Inflammatory macrophage (primary cell): Measurements from ENCODE around the gene STUM.
"Not testable (repeated sequence)": the region's sequence is repeated elsewhere in the genome, so short reads cannot be mapped to it uniquely, and the experiment has no call there.

ENCODE experiments used
- DNase-seq, 2 donors: peaks; one replicate each; pipeline ENCODE4 v3.0.0-alpha.2; 2020 to 2022

Gene STUM

GRCh38 chr1:226584164-226584563, 35.6 kb downstream of the STUM start:
- DNase-seq: no peak

- no peak for DNase-seq
Observed at GRCh38 chr1:226586116-226586515, 37.6 kb downstream of the STUM start.

- DNase-seq: peak; percentile 11 to 65
Observed at GRCh38 chr1:226586650-226587422, 38.3 kb downstream of the STUM start.

- DNase-seq: peak in 1 of 2 donors; percentile 9
Observed at GRCh38 chr1:226588484-226588883, 39.9 kb downstream of the STUM start.

DNA sequence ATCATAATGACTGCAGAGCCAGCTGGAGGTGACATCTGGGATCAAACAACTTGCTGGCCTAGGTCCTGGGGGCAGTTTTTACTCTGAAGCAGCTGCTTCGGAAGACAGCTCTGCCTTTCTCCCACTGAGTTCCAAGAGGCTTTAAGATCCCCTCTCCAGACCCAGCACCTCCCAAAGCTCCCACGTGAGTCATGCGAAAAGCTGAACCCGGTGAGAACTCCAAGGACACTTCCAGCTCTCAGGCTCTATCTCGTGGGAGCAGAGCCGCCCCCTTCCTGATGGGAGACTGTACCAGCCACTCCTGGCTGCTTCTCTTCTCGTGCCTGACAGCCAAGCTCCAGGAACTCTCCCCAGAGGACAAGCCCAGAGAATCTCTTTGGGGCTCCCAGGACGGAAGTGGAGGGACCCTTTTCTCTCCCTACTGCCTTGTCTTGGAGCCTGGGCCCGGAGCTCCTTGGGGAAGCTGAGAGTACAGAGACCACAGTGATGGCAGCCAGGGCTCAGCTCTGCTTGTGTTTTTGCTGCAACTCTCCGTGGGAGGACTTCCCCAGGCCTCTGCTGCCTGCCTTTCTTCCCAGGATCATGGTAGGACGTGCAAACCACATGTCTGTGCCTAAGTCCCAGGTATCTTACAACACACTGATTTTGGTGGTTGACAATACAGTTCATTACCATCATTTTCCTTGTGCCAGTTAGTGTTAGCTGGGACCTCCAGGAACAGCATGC, 40.6 kb downstream of the STUM start:
- DNase-seq: peak in 1 of 2 donors; percentile 39

DNA sequence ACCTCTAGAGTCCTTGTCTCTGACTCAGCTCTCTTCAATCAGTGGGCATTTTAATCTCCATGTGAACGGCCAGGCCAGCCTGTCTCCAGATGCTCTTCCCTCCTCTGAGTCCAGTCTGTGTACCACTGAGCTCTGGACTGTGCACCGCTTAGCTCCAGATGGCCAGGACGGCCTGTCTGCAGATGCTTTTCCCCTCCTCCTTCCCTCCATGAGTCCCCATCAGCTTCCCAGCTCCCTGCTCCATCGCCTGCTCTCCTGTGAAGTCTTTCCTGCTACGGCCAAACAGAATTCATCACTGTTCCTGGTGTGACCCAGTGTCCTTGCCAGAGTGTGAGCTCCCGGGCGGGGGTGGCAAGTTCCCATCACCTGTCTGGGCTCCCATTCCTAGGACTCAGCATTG, 42.0 kb downstream of the STUM start:
- DNase-seq: no peak

GRCh38 chr1:226593541-226593940, 45.0 kb downstream of the STUM start:
- DNase-seq: no peak

GRCh38 chr1:226596531-226597165, 48.1 kb downstream of the STUM start:
- no peak for DNase-seq

GRCh38 chr1:226597616-226598454, 49.3 kb downstream of the STUM start:
- no peak for DNase-seq

DNA sequence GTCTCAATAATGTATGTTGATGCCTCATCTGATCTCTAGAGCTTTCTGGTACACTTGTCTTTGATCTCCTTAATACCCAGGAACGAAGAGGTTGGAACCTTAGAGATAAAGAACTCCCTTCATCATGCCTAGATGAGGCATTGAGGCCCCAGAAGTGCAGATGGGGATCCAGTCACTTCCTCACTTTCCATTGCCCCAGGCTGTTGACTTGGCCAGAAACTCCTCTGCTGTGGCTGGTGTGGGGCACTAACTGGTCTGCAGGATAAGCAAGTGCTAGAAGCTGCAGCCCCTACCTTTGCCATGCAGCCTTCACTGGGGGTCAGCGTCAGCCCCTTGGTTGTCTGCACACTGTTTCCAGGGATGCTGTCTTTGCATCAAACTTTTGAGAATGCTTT, 49.9 kb downstream of the STUM start:
- no peak for DNase-seq

DNA sequence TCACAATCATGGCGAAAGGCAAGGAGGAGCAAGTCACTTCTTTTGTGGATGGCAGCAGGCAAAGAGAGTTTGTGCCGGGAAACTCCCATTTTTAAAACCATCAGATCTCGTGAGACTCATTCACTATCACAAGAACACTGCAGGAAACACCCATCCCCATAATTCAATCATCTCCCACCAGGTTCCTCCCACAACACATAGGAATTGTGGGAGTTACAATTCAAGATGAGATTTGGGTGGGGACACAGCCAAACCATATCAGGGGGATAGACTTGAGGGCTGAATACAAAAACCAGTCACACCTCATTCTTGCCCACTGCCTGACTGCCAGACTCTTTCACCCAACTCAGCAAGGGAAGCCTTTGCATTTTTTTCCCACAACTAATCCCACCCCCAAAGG, 50.4 kb downstream of the STUM start:
- not testable (repeated sequence) for DNase-seq

- no peak for DNase-seq
Observed at GRCh38 chr1:226599636-226600238, 51.2 kb downstream of the STUM start.

GRCh38 chr1:226600254-226600653, 51.7 kb downstream of the STUM start:
- no peak for DNase-seq

DNA sequence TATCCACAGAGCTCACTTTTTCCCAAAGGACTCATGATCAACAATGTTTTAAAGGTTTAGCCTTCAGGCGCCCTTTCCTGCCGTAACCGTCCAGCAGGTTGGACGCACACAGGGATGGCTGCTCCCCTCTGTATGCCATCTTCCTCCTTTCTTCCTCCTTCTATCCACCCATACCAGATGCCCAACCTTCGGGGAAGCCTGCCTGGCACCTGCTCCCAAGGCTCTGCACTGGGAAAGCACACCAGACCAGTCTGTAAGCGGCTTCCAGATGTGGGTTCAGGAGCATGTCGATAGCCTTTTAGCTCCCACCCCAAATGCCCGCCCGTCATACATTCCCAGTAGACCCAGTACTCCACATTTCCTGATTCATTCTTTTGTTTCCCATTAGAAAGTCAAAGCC, 52.9 kb downstream of the STUM start:
- no peak for DNase-seq

GRCh38 chr1:226602186-226603021, 53.8 kb downstream of the STUM start:
- no peak for DNase-seq

- DNase-seq: no peak
Observed at GRCh38 chr1:226603022-226603857, 54.7 kb downstream of the STUM start.

DNA sequence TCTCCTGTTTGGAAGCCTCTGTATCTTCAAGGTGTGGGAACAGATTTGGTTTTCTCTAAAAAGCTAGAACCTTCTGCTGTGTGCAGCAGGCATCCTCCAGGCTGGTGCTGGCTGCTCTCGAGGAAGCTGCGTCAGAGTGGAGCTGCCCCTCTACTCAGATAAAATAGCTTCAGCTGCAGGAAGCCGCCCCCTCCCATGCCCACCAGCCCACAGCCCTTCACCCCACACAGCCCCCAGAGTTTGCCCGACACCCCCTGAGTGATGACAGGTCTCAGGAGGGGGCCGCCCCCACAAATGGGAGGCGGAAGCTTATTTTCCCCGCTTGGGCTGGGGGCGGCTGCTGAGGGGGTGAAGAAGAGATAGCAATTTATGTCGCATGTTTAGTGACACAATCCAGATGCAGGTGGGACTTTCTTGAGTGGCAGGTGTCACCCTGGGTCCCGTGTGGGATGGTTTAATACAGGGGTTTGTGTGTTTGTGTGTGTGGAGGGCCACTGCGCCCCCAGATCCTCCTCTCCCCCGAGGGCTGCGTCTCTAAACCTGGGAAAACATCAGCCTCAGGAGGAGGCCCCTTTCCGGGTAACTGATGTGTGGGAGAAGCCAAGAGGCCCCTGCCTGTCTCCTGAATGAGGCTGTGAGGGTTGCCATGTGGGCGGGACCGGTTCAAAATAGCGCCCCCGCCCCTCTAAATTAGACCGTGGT, 55.4 kb downstream of the STUM start:
- no peak for DNase-seq

DNA sequence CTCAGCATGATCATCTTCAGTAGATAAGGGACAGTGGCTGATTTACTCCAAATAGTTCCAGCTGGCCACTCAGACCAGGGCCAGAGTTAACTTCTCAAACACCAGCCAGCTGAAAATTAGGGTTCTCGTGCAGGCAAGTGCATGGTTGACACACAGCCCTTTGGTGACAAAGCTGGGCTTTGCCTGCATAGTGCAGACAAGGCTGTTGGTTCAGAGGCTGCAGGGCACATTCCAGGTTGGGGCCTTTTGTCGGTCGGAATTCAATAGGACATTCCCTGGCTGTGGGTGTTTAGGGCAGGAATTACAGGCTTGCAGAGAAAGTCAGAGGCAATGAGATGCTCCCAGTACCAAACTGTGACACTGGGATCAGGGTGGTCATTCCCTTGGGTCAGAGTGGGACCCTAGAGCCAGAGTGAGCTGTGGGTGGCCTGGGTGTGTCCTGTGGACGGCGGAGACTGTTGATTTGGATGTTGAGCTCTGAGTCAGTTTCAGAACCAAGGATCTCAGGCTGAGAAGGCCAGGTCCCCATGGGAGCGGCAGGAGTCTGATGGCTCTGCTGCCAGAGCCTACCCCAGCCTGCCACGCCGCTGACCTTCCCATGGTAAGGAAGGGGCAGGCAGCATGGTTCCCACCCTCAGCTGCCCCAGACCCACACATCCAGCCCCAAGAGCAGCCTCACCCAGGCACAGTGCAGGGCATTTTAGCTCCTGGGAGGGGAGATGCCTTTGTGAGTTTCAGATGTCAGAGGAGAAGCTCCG, 56.2 kb downstream of the STUM start:
- no peak for DNase-seq
